Coronary artery (tissue), 2 donors: ENCODE results near the gene TNFSF11.

Source experiments
- DNase-seq: peaks from one replicate; pipeline ENCODE4 v3.0.0-alpha.2; 2017; ENCODE audit warnings: low spot score
- H3K27ac ChIP-seq, 2 donors: fragments of 200-600 bp; sonication (generic); one replicate each; pipeline ENCODE4 v1.5.1; 2016 to 2019
- H3K4me3 ChIP-seq: fragments of 200-600 bp; sonication (generic); 2 replicates; pipeline ENCODE4 v1.5.1; 2016; ENCODE audit warnings: mild to moderate bottlenecking, moderate library complexity
- CTCF ChIP-seq: fragments of 200-600 bp; sonication (generic); IDR thresholded peaks from one replicate; pipeline ENCODE4 v1.5.1; 2019; ENCODE audit warnings: antibody characterized with exemption

Gene TNFSF11

GRCh38 chr13:42595253-42595571 lies 21.3 kb downstream of the TNFSF11 start:
- no peak overlapping the region for H3K27ac ChIP-seq
- no peak for TF ChIP-seq CTCF
- no peak for DNase-seq
- H3K4me3 ChIP-seq: no peak overlapping the region

- DNase-seq: no peak
- Histone ChIP-seq H3K4me3 (no peak overlapping the region), H3K27ac (no peak overlapping the region)
- TF ChIP-seq CTCF: no peak
These were observed 23.6 kb downstream of the TNFSF11 start for GRCh38 chr13:42597505-42597904.

- no peak overlapping the region for H3K27ac ChIP-seq
- H3K4me3 ChIP-seq: no peak overlapping the region
- no peak for DNase-seq
- TF ChIP-seq CTCF: no peak
These were observed 27.0 kb downstream of the TNFSF11 start for GRCh38 chr13:42600943-42601342.

- no peak overlapping the region for H3K4me3 ChIP-seq
- DNase-seq: no peak
- TF ChIP-seq CTCF: no peak
- no peak overlapping the region for H3K27ac ChIP-seq
These were observed 29.0 kb downstream of the TNFSF11 start for GRCh38 chr13:42602906-42603305.

- no peak overlapping the region for H3K4me3 ChIP-seq
- no peak overlapping the region for H3K27ac ChIP-seq
- DNase-seq: no peak
- TF ChIP-seq CTCF: no peak
These were observed 29.6 kb downstream of the TNFSF11 start for GRCh38 chr13:42603571-42603970.

GRCh38 chr13:42607546-42607945 lies 33.6 kb downstream of the TNFSF11 start:
- no peak for TF ChIP-seq CTCF
- Histone ChIP-seq H3K27ac (no peak overlapping the region), H3K4me3 (no peak overlapping the region)
- no peak for DNase-seq

GRCh38 chr13:42610649-42611048 lies 36.7 kb downstream of the TNFSF11 start:
- no peak for DNase-seq
- TF ChIP-seq CTCF: no peak
- H3K4me3 ChIP-seq: no peak overlapping the region

More at GRCh38 chr13:42610649-42611048, 36.7 kb downstream of the TNFSF11 start:
- no peak overlapping the region for H3K27ac ChIP-seq
